ENCODE results near the gene C4orf17. TPM values are rescaled to one million over a fixed set of nuclear protein-coding genes. Genes with fewer than 3 reads are reported as not detected.

C4orf17 gene
- total and polyA plus RNA-seq, 2 of the 8 experiments (the other 6 are each of a cell fraction or from before 2014, with no cell fraction given): not detected

DNA sequence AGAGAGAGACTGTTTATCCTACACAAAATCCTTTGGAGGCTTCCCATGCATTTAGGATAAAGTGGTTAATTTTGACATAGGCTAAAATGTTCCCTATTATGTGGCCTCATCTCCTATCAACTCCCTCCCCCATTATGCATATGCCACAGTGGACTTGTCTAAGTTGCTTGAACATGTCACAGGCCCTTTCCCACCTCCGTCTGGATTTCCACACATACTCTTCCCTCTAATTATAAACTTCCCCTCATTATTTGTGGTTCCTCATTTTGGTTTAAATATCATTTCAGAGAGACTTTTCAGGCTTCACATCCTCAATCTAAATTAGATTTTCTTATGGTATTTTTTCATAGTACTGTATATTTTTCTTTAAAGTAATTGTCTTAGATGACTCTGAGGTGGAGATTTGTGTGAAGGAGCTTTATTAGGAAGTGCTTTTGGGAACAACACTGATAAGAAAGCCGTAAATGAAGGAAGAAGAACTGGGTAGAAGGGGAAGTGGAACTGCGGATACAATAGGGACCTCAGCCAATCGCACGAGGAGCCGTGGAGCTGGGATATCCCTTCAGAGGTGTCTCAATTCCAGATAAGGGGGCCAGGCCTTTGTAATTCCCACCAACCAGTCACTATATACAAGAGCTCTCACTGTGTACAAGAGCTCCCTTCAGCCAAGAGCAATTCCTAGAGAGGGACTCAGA, 7.9 kb downstream of the C4orf17 start:
- POLR2A ChIA-PET (ENCODE audit: partially characterized antibody): no interaction called here
- no peak for TF ChIP-seq RXRA (IDR thresholded peaks at IDR 0.05; ENCODE audit: insufficient read depth, low read depth, low read length)
- Histone ChIP-seq H3K4me2 (ENCODE audit: insufficient read depth in 1 of 2, low read depth in 2 of 2, low read length in 2 of 2) (no peak overlapping the region), H4K91ac (replicated peaks; ENCODE audit: insufficient read length, low read length) (no peak overlapping the region), H4K5ac (ENCODE audit: insufficient read length, low read depth, low read length) (no peak overlapping the region), H3K23ac (ENCODE audit: insufficient read length) (no peak overlapping the region), H2BK120ac (replicated peaks; ENCODE audit: low read depth, low read length) (no peak overlapping the region), H2BK5ac (ENCODE audit: low read depth, low read length) (no peak overlapping the region), H3K14ac (ENCODE audit: insufficient read length) (no peak overlapping the region), H3K18ac (ENCODE audit: extremely low read depth, low read length) (no peak overlapping the region), H3K4me1 (replicated peaks in 1 of 4; ENCODE audit: control insufficient read depth in 3 of 4, insufficient read depth in 4 of 4, low read length in 3 of 4) (no peaks in the 10 kb centered on the region), H4K20me1 (replicated peaks in 1 of 2; ENCODE audit: control insufficient read depth in 1 of 2, insufficient read depth in 2 of 2, low read length in 2 of 2) (no peaks in the 10 kb centered on the region), H3K36me3 (ENCODE audit: control insufficient read depth in 2 of 4, insufficient read depth in 4 of 4, low read length in 3 of 4) (no peaks in the 10 kb centered on the region), H3K79me1 (ENCODE audit: low read depth, low read length) (no peaks in the 10 kb centered on the region), H3K4me3 (ENCODE audit: extremely low read depth in 1 of 4, insufficient read depth in 2 of 4, low read depth in 3 of 4, low read length in 4 of 4) (no peak overlapping the region), H2BK15ac (ENCODE audit: low read length) (no peak overlapping the region), H3K27me3 (replicated peaks in 1 of 4; ENCODE audit: control insufficient read depth in 3 of 4, extremely low read depth in 1 of 4, insufficient read depth in 3 of 4, low read length in 3 of 4) (no peaks in the 10 kb centered on the region), H2AFZ (ENCODE audit: low read length) (no peak overlapping the region), H2BK20ac (ENCODE audit: low read length) (no peak overlapping the region), H3K9ac (replicated peaks in 1 of 4; ENCODE audit: extremely low read depth in 1 of 4, low read depth in 3 of 4, low read length in 3 of 4) (no peak overlapping the region), H4K8ac (ENCODE audit: extremely low read depth, insufficient read depth, low read length) (no peak overlapping the region), H3K23me2 (ENCODE audit: low read depth, low read length) (no peaks in the 10 kb centered on the region), H3K4ac (replicated peaks; ENCODE audit: insufficient read length, low read depth, low read length) (no peak overlapping the region), H2BK12ac (ENCODE audit: low read depth, low read length) (no peak overlapping the region), H3K9me3 (ENCODE audit: insufficient read depth in 2 of 2, low read depth in 1 of 2, low read length in 1 of 2) (no peaks in the 10 kb centered on the region), H3K79me2 (ENCODE audit: control insufficient read depth in 1 of 2, insufficient read depth in 2 of 2, low read length in 2 of 2) (no peaks in the 10 kb centered on the region), H3K56ac (replicated peaks; ENCODE audit: insufficient read length, low read depth, low read length) (no peak overlapping the region), H3K27ac (ENCODE audit: low read depth, low read length) (no peak overlapping the region), H2AK5ac (ENCODE audit: low read depth, low read length) (no peak overlapping the region)
- 92% methylated on average over 6 of the region's 6 CpGs; no CpG with 5 or more reads in 1 of the 2 experiments for WGBS, 2 experiments (ENCODE audit: extremely low coverage in 1 of 2, insufficient coverage in 1 of 2, insufficient read length in 1 of 2, insufficient replicate concordance in 2 of 2, low coverage in 1 of 2, low lambda C conversion rate in 2 of 2, missing lambda C conversion rate in 1 of 2)
- DNase-seq (ENCODE audit: low read depth in 1 of 2, low spot score in 2 of 2) (no peak), FAIRE-seq (no peak)
- CTCF ChIA-PET (ENCODE audit: partially characterized antibody): interaction anchor here (0.5 to 2.7 kb wide), 5 partner anchors 14 to 289 kb away, joined by 3 to 10 read pairs (median 4); no protein-coding TSS in a partner anchor

Data from H1 (cell line).